Stimulated activated CD8-positive, alpha-beta memory T cell treated with anti-CD3 and anti-CD28 coated beads, Interleukin-4, amount 100 ng/mL, for 24 hours (primary cell): ENCODE results near the gene CGB8.
A peak's percentile ranks its signal among the peaks of the same experiment; 100 is the strongest.

Experiments used
- DNase-seq: peaks from one replicate; pipeline ENCODE4 v3.0.0-alpha.2; 2020; ENCODE audit warnings: low read depth

The CGB8 gene

DNA sequence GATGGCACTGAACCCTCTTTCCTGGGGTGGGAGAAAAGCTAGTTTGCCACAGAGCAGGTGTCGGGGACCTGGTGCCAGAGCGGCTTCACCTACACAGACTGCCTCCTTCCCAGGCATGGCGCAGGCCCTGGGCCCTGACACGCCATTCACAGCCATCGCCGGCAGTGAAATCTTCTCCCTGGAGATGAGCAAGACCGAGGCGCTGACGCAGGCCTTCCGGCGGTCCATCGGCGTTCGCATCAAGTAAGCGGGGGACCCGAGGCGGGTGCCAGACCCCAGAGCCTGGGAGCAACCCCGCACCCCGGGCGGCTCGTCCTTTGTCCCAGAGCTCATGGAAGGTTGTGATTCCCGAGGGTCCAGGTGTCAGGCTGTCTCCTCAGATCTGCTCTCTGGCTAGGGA is 42.0 kb downstream of the CGB8 start:
- DNase-seq, result no peak

DNA sequence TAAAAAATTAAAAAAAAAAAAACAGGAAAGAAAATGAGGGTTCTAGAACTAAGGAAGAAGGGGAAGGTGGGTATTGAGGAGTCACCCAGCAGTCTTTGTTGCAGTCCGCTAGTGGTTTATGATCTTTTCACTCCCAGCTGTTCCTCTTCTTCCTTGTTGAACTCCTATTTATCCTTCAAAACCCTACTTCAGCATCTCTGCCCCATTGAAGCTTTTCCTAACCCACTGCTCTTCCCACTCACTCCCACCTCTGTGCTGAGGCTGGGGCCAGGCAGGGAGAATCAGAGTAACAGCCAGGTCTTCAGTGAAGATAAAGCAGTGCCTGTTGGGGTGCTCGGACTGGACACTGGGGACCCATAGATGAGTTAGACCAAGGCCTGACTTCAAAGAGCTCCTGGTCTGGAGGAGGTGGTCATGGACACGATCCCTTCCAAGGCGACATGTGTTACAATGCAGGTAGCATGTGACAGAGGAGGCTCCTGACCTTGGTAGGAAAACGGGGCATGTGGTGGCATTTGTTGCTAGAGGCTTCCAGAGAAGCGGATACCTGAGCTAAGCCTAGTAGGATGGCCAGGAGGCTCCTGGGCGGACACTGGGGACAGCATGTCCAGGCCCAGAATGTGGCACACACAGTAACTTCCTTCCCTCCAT is 43.8 kb downstream of the CGB8 start:
- no peak for DNase-seq

DNA sequence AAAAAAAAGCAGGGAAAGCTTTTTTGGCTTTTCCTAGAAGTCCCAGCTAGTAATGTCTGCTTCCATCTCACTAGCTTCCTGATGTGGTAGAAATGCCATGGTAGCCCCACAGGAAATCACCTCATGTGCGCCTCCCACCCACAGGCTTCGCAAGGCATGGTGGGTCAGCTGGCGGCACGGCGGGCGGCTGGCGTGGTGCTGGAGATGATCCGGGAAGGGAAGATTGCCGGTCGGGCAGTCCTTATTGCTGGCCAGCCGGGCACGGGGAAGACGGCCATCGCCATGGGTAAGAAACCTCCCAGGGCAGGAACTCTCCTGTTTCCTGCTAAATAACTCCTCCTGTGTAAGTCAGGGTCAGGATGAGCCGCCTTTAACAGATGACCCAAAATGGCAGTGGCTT is 44.8 kb downstream of the CGB8 start:
- DNase-seq, result no peak

DNA sequence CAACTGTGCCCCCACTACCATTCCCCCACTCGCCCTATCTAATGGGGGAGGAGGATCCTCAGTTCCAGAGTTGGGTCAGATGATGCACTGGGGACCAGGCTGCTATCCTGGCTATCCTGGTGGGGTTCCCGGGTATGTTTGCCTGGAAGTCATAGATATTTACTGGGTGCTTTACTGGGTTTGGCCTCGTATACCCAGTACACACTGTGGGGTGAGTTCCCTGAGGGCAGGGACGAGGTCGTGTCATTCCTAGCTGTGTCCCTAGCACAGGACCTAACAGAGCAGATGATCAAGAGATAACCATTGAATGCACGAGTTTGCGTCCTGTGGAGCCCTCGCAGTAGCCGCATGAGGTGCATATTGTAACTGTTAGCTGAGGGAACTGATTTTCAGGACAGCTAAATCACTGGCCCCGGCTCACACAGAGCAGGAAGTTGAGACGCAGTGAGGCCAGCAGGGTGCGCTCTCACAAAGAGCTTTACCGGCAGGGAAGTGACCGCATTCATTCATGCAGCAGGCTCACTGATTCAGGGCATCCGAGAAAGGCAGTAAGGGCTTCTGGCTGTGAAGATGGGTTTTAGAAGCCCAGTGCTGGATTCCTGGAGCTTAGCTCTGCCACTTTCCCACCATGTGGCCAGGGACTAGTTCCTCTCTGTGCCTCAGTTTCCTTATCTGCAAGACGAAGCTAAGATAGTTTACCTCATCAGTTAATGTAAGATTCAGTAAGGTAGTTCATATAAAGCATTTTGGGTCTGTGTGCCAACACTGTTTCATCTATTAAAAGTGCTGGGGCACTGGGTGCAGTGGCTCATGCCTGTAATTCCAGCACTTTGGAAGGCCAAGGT is 49.2 kb downstream of the CGB8 start:
- peak; percentile 62 for DNase-seq

DNA sequence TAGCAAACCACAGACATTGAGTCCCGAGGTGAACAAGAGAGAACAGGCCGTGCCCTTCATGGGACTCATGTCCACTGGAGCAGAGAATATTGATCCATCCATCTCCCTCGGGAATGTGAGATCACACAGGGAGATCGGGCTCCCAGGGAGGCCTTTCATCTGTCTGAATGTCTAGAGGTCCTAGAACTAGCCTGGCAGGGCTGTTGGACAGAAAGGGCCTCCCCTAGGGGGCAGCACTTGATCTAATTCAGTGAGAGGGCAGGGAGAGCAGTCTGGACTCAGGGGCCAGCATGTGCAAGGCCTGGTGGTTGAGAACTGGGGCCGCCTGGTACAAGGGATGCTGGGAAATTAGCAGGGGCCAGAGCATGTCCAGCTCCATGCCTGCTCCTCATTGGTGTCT is 50.9 kb downstream of the CGB8 start:
- peak; percentile 40 for DNase-seq
